ENCODE results near the gene LCN10.

DNA sequence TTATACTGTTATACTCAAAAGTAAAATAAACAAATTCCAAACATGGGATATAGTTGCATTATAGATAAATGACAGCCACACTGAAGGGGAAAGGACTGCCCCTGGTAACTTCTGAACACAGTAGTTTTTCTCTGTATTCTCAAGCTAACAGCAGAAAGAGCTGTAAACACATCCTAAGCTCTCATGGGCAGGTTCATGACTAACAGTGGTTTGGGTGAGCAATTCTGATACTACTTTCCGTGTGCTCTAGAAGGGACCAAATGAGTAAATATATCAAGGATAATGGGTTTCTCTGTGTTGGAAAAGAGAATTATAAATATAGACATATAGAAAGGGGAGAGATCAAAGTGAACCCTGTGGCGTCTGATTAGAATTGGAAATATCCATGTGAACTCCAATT, 7.8 kb upstream of the LCN10 start:
- no peak for TF ChIP-seq YY1 (IDR thresholded peaks at IDR 0.05; ENCODE audit: insufficient read depth, insufficient read length)
- TF ChIP-seq ZNF274 (IDR thresholded peaks at IDR 0.05; ENCODE audit: low read depth, low read length), result no peak
- no peak for TF ChIP-seq SUZ12 (IDR thresholded peaks at IDR 0.05; ENCODE audit: extremely low read depth, insufficient read depth, insufficient read length)

Data from NT2/D1 (cell line).